ENCODE data around the gene UNC13A. TPM values are rescaled to one million over a fixed set of nuclear protein-coding genes. Genes with fewer than 3 reads are reported as not detected.
A peak's percentile ranks its signal among the peaks of the same experiment; 100 is the strongest.

The UNC13A gene
- total and polyA plus RNA-seq, 7 donors, result under 0.01 to 0.83 (median 0.60) TPM

DNA sequence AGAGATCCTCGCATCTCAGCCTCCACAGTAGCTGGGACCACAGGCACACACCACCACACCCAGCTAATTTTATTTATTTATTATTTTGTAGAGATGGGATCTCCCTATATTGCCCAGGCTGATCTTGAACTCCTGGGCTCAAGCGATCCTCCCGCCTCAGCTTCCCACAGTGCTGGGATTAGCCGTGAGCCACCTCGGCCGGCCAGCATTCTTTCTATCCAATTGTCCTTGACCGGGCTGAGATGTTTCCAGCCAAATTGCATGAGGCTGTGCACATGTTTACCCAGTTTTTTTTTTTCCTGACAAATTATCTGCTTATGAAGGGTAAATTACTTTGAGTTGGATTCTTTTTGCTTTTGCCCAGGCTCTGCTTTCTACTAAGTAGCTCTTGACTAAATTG, 28.2 kb downstream of the UNC13A start:
- DNase-seq, result no peak
- Histone ChIP-seq H3K36me3 (no peaks in the 10 kb centered on the region), H3K4me1 (no peaks in the 10 kb centered on the region), H3K27ac (no peak overlapping the region), H3K27me3 (no peaks in the 10 kb centered on the region), H3K4me3 (no peak overlapping the region), H3K9me3 (peaks cover 0 to 7% (median 4%) of the 10 kb centered on the region in 4 donors)
- 63 to 71% methylated on average over 7 of the region's 7 CpGs for WGBS, 2 donors
- TF ChIP-seq POLR2A (IDR thresholded peaks at IDR 0.05) (no peak), POLR2AphosphoS5 (IDR thresholded peaks at IDR 0.05) (no peak), EP300 (IDR thresholded peaks at IDR 0.05) (no peak)
- TF ChIP-seq, protein P1, sequence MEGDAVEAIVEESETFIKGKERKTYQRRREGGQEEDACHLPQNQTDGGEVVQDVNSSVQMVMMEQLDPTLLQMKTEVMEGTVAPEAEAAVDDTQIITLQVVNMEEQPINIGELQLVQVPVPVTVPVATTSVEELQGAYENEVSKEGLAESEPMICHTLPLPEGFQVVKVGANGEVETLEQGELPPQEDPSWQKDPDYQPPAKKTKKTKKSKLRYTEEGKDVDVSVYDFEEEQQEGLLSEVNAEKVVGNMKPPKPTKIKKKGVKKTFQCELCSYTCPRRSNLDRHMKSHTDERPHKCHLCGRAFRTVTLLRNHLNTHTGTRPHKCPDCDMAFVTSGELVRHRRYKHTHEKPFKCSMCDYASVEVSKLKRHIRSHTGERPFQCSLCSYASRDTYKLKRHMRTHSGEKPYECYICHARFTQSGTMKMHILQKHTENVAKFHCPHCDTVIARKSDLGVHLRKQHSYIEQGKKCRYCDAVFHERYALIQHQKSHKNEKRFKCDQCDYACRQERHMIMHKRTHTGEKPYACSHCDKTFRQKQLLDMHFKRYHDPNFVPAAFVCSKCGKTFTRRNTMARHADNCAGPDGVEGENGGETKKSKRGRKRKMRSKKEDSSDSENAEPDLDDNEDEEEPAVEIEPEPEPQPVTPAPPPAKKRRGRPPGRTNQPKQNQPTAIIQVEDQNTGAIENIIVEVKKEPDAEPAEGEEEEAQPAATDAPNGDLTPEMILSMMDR (IDR thresholded peaks at IDR 0.05), result no peak
- intact Hi-C loops (cut with DNase I), result no loop called here

DNA sequence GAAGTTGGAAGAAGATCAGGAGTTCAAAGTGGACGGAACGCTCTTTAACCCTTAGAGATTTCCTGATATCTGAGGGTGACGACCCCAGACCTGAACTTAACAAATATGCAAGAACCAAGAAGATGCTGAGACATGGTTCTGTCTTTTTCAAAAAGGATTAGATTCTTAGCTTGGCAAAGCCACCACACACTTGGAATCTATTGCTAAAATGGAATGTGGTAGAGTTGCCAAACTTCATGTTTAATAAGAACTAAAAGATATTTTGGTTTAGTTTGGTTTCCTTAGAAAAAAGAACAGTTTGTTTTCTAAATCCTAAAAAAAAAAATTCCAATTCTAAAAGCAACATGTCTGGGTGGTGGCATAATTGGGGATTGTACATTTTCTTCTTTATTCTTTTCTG, 29.5 kb downstream of the UNC13A start:
- 38 to 56% methylated on average over 3 of the region's 3 CpGs for WGBS, 2 donors
- DNase-seq, result no peak

DNA sequence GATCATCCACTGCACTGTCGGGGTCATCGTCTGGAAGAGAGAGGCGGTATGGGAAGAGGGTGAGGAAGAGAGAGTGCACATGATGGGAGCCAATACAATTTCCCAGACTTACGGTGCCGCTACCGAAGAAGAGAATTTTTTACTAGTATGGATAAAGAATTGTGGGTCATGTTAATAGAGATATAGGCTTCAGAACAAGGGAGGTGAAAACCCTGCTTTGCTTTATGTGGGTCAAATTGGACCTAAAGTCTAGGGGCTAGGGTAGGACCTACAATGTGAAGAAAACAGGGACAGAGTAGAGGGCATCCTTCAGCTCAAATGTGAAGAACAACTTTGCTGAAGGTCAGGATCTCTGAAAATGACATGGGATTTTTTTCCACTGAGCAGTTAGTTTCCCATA, 29.9 kb downstream of the UNC13A start:
- TF ChIP-seq, protein P1 (IDR thresholded peaks at IDR 0.05), result no peak
- TF ChIP-seq EP300 (IDR thresholded peaks at IDR 0.05), result no peak
- no peak for TF ChIP-seq POLR2AphosphoS5 (IDR thresholded peaks at IDR 0.05)
- 79 to 81% methylated on average over 6 of the region's 6 CpGs for WGBS, 2 donors
- no peaks in the 10 kb centered on the region for H3K4me1 ChIP-seq

More for the DNA sequence above, 29.5 kb downstream of the UNC13A start:
- no peaks in the 10 kb centered on the region for H3K27me3 ChIP-seq
- intact Hi-C loops (cut with DNase I), result no loop called here
- H3K4me1 ChIP-seq, result no peaks in the 10 kb centered on the region
- peaks cover 0 to 6% (median 4%) of the 10 kb centered on the region in 4 donors for H3K9me3 ChIP-seq
- peak overlapping the region in 1 of 4 donors; percentile 62 for H3K27ac ChIP-seq
- no peaks in the 10 kb centered on the region for H3K36me3 ChIP-seq
- TF ChIP-seq EP300 (IDR thresholded peaks at IDR 0.05), result no peak
- TF ChIP-seq, protein P1 (IDR thresholded peaks at IDR 0.05), result no peak
- no peak for TF ChIP-seq POLR2A (IDR thresholded peaks at IDR 0.05)
- TF ChIP-seq POLR2AphosphoS5 (IDR thresholded peaks at IDR 0.05), result no peak
- no peak overlapping the region for H3K4me3 ChIP-seq

DNA sequence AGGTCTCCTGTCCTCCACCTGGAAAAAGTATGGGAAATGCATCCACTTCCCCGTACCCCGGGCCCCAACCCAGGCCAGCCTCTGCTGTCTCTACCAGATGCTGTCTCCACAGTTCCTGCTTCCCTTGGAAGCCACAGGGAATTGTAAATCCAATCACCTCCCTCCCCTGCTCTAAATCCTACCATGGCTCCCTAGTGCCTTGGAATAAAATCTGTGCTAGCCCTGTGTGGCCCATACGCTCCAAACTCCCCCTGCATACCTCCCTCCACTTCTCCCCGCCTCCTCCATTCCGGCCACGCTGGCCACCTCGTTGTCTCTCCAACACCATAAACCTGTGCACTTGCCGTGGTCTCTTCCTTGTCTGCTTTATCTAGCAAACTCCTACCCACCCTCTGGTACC, 31.2 kb downstream of the UNC13A start:
- Histone ChIP-seq H3K36me3 (no peaks in the 10 kb centered on the region), H3K4me3 (no peak overlapping the region), H3K9me3 (peaks cover 0 to 6% (median 4%) of the 10 kb centered on the region in 4 donors), H3K27me3 (no peaks in the 10 kb centered on the region), H3K27ac (no peak overlapping the region), H3K4me1 (no peaks in the 10 kb centered on the region)
- no peak for DNase-seq
- intact Hi-C loops (cut with DNase I), result no loop called here
- no peak for TF ChIP-seq EP300 (IDR thresholded peaks at IDR 0.05)
- TF ChIP-seq POLR2A (IDR thresholded peaks at IDR 0.05), result no peak
- TF ChIP-seq, protein P1 (IDR thresholded peaks at IDR 0.05), result no peak
- TF ChIP-seq POLR2AphosphoS5 (IDR thresholded peaks at IDR 0.05), result no peak
- 60 to 84% methylated on average over 8 of the region's 8 CpGs for WGBS, 2 donors

More for the DNA sequence above, 29.9 kb downstream of the UNC13A start:
- Histone ChIP-seq H3K4me3 (no peak overlapping the region), H3K9me3 (peaks cover 0 to 6% (median 4%) of the 10 kb centered on the region in 4 donors), H3K27ac (no peak overlapping the region), H3K27me3 (no peaks in the 10 kb centered on the region), H3K36me3 (no peaks in the 10 kb centered on the region)
- intact Hi-C loops (cut with DNase I), result no loop called here
- DNase-seq, result no peak

Measured in sigmoid colon (tissue), 7 donors.